ENCODE data around the gene NGLY1.

The NGLY1 gene

DNA sequence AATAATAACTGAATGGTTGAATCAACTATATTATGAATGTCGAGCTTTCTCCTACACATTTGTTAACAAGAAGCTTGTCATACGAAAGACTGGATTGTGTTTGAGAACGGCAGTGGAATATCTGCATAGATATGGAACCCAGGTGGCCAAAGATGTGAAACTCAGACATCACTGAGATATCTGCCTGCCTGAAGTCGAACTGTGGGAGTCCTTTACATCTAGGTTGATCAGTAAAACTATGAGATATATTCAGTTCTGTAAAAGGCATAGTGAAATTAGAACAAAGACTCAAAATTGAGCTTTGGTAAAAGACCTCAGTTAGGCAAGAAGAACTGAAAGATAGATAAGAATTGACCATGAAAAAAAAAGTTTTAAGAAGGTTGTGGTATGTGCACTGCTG, 77.0 kb downstream of the NGLY1 start:
- no peak for DNase-seq (ENCODE audit: extremely low read depth, low read depth)
- H3K4me3 ChIP-seq (replicated peaks; ENCODE audit: low read depth, low read length): no peak overlapping the region
- TF ChIP-seq, protein P1, sequence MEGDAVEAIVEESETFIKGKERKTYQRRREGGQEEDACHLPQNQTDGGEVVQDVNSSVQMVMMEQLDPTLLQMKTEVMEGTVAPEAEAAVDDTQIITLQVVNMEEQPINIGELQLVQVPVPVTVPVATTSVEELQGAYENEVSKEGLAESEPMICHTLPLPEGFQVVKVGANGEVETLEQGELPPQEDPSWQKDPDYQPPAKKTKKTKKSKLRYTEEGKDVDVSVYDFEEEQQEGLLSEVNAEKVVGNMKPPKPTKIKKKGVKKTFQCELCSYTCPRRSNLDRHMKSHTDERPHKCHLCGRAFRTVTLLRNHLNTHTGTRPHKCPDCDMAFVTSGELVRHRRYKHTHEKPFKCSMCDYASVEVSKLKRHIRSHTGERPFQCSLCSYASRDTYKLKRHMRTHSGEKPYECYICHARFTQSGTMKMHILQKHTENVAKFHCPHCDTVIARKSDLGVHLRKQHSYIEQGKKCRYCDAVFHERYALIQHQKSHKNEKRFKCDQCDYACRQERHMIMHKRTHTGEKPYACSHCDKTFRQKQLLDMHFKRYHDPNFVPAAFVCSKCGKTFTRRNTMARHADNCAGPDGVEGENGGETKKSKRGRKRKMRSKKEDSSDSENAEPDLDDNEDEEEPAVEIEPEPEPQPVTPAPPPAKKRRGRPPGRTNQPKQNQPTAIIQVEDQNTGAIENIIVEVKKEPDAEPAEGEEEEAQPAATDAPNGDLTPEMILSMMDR (IDR thresholded peaks at IDR 0.05; ENCODE audit: low read depth, low read length, missing control alignments): no peak

DNA sequence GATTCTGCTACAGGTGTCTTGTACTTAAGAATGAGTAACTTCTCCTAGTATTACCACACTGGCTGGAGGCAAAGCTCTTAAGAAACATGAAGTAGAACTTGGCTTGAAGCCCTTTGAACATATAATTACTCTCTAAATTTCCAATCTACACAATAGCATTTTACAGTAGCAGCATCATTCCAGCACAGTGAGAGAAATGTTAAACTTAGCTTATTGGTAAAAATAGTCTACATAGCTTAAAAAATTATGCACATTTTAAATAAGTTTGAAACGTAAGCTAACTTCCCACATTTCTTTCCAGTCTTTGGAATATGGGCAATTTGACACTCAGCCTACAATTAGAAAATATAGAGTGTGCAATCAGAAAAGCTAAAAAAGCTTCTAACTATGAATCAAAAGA, 85.7 kb downstream of the NGLY1 start:
- TF ChIP-seq, protein P1 (IDR thresholded peaks at IDR 0.05; ENCODE audit: low read depth, low read length, missing control alignments): no peak

DNA sequence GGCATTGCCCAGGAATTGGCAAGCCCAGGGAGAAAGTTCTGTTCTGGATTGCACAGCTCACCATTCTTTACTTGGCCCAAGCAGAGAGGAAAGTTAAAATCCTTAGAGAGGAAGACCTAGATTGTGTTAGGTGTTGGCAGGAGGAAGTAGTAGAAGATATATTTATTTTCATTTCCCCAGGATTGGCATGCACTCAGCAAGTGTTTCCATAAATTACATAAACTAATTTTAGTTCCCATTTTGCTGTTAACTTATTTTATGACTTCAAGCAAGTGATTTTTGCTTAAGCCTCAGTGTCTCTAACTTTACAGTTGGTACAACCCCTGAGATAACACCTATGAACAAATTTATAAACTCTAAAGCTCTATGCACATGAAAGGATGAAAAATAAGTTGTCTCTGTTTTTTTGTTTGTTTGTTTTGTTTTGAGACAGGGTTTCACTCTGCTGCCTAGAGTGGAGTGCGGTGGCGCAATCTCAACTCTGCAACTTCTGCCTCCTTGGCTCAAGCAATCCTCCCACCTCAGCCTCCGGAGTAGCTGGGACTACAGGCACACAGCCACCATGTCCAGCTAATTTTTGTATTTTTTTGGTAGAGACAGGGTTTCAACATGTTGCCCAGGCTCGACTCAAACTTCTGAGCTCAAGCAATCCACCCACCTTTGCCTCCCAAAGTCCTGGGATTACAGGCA, 87.4 kb downstream of the NGLY1 start:
- no peak for DNase-seq (ENCODE audit: extremely low read depth, low read depth)
- no peak overlapping the region for H3K4me3 ChIP-seq (replicated peaks; ENCODE audit: low read depth, low read length)

More for the DNA sequence above, 85.7 kb downstream of the NGLY1 start:
- no peak for DNase-seq (ENCODE audit: extremely low read depth, low read depth)
- H3K4me3 ChIP-seq (replicated peaks; ENCODE audit: low read depth, low read length): no peak overlapping the region

DNA sequence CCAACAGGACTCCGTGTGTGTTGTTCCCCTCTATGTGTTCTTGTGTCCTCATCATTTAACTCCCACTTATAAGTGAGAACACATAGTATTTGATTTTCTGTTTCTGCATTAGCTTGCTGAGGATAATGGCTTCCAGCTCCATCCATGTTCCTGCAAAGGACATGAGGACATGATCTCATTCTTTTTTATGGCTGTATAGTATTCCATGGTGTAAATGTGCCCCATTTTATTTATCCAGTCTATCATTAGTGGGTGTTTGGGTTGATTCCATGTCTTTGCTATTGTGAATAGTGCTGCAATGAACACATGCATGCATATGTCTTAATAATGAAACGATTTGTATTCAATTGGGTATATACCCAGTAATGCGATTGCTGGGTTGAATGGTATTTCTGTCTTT, 90.0 kb downstream of the NGLY1 start:
- TF ChIP-seq, protein P1 (IDR thresholded peaks at IDR 0.05; ENCODE audit: low read depth, low read length, missing control alignments): no peak
- DNase-seq (ENCODE audit: extremely low read depth, low read depth): no peak
- no peak overlapping the region for H3K4me3 ChIP-seq (replicated peaks; ENCODE audit: low read depth, low read length)

More for the DNA sequence above, 87.4 kb downstream of the NGLY1 start:
- TF ChIP-seq, protein P1 (IDR thresholded peaks at IDR 0.05; ENCODE audit: low read depth, low read length, missing control alignments): no peak

DNA sequence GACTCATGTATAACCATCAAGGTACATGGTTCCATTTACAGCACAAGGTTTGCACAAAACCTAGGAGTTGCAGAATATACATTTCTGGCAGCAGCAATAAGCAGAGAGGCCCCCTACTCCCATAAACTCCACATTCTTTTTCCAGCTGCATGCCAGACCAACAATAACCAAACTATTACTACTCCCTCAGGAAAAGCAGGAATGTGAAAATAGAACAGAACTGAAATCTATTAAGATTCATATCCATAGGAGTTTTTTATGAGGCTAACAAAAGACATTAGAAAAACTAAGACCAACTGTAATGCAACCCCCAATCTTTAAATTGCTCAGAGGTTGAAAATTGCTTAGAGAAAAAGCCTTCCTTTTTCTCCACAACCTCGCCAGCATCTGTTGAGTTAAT, 90.9 kb downstream of the NGLY1 start:
- DNase-seq (ENCODE audit: extremely low read depth, low read depth): no peak

DNA sequence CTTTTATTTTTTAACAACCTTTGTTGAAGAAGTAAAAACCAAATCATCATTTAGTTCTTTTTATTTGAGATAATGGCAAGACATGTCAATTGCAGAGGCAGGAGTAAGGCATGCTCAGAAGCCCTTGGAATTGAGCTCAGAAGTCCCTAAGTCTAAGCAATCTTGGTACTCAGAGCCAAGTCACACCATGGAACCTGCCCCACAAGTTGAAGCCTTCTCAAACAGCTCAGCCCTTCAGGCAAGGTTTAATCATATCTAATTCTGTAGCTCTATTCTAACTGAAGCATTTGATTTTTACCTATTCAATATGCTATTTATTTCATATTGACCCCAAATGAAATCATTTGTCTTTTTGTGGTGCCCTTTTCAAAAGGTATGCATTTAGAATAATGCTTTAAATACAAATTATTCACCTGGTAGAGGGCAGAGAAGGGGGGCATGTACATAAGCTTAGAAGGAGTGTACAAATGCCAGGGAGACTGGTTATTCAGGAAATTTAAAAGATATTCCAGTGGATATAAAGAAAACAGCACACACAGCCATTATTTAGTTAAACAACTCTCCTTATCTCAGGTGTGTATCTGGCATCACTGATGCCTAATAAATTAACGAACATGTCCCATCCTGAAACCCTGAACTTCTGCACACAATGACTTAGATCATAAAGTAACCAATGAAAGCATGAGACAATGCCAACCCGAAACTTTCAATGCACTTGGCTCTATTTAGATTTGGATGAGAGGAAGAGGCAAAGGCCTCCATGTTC, 92.3 kb downstream of the NGLY1 start:
- no peak overlapping the region for H3K4me3 ChIP-seq (replicated peaks; ENCODE audit: low read depth, low read length)
- DNase-seq (ENCODE audit: extremely low read depth, low read depth): no peak
- TF ChIP-seq, protein P1 (IDR thresholded peaks at IDR 0.05; ENCODE audit: low read depth, low read length, missing control alignments): no peak

More for the DNA sequence above, 90.9 kb downstream of the NGLY1 start:
- TF ChIP-seq, protein P1 (IDR thresholded peaks at IDR 0.05; ENCODE audit: low read depth, low read length, missing control alignments): no peak
- H3K4me3 ChIP-seq (replicated peaks; ENCODE audit: low read depth, low read length): no peak overlapping the region
